Fibroblast of gingiva (primary cell): Measurements from ENCODE around the gene GRM4.
"Not testable (repeated sequence)": the region's sequence is repeated elsewhere in the genome, so short reads cannot be mapped to it uniquely, and the experiment has no call there.

Experiments used
- DNase-seq: peaks from one replicate; pipeline ENCODE4 v3.0.0-alpha.2; 2011; ENCODE audit warnings: low read depth

The GRM4 gene

DNA sequence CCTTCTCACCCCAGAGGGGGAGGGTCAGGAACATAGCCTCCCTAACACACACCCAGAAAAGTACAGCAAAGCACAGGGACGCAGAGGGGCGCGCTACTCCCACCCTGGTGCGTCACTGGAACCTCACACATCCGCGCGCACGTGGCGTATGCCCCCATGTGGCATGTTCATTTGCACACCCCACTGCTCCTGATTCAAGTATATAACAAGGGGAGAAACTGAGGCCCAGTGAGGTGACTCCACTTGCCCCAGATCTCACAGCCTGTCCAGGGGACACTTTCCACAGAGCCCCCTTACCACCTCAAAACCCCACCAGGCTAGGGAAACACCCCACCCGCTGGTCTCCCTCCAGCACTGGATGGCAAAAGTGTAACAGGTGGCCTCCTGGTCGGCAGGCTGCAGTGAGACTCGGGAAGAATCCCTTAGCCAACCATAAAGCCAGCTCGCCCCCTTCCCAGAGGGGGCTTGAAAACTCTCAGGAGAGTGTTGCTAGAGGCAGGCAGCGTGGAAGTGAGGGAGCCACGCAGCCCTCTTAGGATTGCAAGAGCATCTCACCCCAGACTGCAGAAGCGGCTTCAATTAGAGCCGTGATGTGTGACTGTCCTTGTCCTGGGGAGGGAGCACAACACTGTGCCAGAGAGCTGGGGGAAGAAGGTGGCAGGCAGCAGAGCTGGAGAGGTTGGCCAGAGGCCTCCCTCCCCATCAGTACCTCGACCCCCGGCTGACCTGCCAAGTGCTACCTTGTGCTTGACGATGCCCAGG is at the start of gene GRM4:
Gene GRM4 (minus strand): TSS at position 67 of the 762 bp plus-strand sequence. CDS start 12,591 bp downstream, outside the sequence.
- DNase-seq, result no peak

DNA sequence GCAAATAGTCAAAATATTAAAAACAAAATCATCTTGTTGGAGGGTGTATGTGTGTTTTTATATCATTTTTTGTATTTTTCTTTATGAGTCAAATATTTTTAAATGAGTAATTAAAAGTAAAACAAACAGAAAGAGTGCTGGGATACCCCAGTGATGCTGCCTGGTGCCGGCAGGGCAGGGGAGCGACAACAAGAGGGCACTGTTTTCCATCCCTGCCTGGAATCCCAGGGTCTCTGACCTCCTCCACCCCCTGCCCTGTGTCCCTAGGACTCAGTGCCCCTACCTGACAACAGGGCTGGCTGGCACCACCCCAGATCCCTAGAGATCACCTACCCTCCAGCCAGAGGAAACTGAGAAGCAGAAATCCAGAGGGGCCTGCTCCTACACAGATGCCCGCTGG is 48.9 kb upstream of the GRM4 start:
- no peak for DNase-seq

GRCh38 chr6:34190504-34191122 is 44.7 kb upstream of the GRM4 start:
- DNase-seq, result no peak

- no peak for DNase-seq
Measured at GRCh38 chr6:34189806-34190503, 44.1 kb upstream of the GRM4 start.

GRCh38 chr6:34184726-34185125 is 38.8 kb upstream of the GRM4 start:
- not testable (repeated sequence) for DNase-seq

DNA sequence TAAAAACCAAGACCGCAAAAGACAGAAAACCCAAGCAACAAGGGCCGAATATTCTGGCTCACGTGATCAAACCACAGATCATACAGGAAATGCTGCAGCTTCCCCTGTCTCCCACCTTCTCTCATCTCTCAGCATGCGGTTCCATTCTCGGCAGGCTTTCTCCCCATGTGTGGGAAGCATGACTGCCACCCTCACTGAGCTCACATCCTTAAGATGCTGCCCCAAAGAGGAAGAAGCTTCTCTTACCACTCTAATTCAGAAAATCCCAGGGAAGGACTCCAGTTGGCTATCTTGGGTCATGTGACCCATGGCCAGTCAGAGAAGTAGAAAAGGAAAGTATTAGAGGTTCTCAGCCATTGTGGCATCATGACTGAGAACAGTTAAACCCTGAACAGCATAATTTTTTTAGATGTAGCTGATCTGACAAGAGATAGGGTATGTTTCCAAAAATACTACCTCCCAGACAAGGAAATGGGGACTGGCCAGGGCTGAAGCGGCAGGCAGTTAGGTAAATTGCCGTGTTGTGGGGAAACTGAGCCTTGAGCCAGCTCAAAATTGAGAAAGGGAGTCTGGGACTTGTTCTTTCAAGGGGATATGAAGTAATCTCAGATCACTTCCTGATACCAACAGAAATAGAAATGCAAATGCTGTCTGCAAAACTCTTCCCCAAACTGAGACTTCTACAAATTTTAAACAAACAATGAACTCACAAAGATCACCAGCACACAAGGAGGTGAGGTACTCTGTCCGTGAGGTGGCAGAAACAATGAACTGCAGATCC is 37.1 kb upstream of the GRM4 start:
- DNase-seq, result no peak

DNA sequence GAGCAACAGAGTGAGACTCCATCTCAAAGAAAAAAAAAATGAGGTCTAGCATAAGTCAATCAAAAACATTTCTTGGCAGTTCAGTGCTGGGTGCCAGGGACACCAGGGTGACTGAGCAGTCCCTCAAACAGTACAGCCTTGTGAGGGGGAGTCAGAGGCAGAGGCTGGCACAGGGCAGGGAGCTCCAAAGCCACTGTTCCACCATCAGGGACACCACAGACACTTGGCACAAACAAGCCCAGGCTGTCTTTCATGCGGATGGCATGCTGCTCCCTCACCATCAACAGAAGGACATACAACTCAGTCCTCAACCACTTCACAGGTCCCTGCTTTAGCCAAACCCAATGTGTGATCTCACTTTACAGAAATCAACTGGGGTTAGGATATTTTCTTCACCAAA is 36.0 kb upstream of the GRM4 start:
- DNase-seq, result no peak

DNA sequence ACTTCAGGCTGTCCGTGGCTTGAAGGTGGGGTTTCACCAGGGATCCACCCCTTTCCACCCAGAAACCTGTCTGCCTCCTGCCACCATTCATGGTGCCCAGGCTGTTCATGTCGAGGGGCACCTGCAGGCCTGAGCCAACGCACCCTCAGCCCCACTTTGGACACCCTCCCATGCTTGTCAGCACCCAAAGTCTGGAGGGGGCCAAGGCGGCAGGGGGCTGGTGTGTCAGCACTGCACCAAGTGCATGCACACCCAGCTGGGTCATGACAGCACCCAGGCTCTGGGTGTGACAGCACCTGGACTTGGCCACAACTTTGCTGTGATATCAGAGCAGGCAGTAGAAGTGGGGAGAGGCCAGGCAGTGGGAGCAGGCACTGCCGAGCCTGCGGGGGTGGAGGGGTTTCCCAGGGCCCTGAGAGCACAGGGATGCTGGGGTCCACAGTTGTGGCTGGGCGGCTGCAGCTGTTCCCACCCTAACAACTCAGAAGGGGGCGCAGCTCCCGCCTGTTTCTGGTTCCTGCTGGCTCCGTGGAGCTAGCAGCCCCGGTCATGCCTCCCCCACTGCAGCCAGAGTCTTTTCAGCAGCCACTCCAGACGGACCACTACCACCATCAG is 33.3 kb upstream of the GRM4 start:
- no peak for DNase-seq

DNA sequence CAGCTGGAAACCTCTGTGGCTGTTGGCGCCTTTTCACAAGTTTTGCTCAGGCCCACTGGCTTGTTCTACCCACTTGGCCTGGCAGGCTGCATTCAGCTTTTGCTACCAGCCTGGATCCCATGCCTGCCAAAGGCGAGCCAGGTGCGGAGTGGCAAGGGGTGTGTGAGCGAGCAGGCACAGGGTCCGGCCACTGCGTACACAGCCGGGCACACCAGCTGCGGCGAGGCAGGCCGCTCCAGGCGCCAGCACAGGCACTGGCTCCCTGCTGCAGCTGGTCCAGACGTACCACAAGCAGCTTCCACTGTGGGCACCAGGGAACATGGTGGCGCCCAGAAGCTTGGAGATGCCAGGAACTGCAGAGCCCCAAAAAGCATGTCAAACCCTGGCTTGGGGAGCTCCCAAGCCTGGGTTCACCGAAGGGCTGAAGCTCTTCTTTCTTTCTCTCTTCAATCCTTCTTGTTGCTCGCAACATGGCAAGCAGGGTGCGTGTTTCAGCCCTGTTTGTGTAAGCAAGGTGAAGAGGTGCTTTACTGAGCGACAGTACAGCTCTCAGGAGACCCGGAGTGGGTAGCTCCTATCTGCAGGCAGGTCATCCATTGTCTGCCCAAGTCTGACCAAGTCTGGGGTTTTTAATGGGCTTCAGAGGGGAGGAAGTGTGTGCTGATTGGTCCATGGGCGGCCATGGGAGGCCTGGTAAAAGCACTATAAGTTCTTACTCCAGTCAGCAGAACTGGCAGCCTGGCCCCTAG is 32.6 kb upstream of the GRM4 start:
- DNase-seq, result no peak

GRCh38 chr6:34177181-34177591 is 31.3 kb upstream of the GRM4 start:
- no peak for DNase-seq

- no peak for DNase-seq
Measured at GRCh38 chr6:34176261-34177031, 30.6 kb upstream of the GRM4 start.

DNA sequence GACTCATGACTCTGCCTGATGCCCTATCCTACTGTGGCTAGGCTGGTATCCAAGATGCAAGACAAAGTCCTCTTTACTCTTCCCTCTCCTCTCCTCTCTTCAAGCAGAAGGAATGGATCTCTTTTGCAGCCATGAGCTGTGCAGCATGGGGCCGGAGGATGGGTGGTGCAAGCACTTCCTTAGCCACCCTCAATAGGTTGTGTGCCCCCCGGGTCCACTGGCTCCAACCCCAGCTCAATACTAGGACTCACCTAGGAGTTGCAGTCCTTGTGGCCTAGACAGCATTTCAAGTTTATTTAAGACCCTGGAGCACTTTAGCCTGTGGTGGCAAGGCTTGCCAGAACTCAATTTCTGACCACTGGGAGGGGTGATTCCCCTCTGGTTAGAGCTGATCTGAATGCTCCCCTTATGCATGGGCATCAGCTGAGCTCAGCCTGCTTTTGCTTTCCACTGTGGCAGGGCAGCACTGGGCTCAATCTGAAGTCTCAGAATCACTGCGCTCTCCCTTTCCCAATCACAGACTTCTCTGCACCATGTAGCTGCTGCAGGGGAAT is 29.0 kb upstream of the GRM4 start:
- no peak for DNase-seq

DNA sequence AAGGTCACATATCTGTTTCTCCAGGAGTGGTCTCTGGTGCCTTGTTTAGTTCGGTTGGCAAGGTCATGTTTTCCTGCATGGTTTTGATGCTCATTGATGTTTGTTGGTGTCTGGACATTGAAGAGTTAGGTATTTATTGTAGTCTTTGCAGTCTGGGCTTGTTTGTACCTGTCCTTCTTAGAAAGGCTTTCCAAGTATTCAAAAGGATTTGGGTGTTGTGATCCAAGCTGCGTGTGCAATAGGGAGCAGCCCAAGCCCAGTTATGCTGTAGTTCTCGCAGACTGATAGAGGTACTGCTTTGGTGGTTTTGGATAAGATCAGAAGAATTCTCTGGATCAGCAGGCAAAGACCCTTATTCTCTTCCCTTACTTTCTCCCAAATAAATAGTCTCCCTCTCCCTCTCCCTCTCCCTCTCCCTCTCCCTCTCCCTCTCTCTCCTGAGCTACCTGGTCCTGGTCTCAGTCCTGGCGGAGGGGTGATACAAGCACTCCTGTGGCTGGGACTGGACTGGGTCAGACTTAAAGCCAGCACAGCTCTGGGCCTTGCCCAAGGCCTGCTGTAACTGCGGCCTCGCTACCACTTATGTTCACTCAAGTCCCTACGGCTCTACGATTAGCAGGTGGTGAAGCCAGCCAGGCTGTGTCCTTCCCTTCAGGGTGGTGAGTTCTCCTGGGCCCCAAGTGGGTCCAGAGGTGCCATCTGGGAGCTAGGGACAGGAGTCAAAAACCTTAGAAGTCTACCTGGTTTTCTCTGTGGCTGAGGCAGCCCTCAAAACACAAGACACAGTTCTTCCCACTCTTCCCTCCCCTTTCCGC is 27.3 kb upstream of the GRM4 start:
- no peak for DNase-seq

GRCh38 chr6:34170346-34170745 is 24.5 kb upstream of the GRM4 start:
- DNase-seq, result no peak

DNA sequence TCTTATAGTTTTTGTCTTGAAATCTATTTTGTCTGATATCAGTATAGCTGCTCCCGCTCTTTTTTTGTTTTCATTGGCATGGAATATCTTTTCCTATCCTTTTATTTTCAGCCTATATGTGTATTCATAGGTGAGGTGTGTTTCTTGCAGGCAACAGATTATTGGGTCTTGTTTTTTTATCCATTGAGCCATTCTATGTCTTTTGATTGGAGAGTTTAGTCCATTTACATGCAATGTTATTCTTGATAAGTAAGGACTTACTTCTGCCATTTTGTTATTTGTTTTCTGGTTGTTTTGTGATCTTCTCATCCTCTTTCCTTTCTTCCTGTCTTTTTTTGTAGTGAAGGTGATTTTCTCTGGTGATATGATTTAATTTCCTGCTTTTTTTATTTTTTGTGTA is 24.0 kb upstream of the GRM4 start:
- no peak for DNase-seq

- DNase-seq, result no peak
Measured at GRCh38 chr6:34161857-34162515, 16.1 kb upstream of the GRM4 start.

- DNase-seq, result no peak
Measured at GRCh38 chr6:34159844-34160243, 14.0 kb upstream of the GRM4 start.

- DNase-seq, result no peak
Measured at GRCh38 chr6:34158876-34159275, 13.0 kb upstream of the GRM4 start.

DNA sequence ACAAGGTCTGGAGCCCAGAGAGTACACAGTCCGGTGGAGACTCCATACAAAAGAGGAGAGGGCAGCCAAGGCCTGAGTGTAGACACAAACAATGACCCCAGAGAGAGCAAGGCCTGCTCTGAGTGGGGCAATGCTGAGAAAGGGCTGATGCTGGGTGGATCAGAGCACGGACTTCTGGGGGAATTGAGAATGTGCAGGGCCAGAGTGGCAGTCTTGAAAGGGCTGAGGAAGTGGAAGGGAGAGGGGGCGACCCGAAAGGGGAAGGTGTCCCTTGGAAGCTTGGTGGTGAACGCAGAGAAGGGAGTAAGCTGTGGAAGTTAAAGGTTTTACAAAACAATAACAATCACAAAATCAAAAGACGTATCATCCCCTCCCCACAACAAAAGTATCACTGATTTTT is 12.0 kb upstream of the GRM4 start:
- DNase-seq, result no peak
